ENCODE measurements around the gene PRDM11. TPM values are rescaled to one million over a fixed set of nuclear protein-coding genes. Genes with fewer than 3 reads are reported as not detected.

PRDM11 gene
- total RNA-seq, 2 donors from 2014 or later, result 4.4 to 7.9 TPM

GRCh38 chr11:45151362-45151982 lies 5.0 kb downstream of the PRDM11 start:
- H3K27ac ChIP-seq, result no peak overlapping the region
- DNase-seq (no peak), ATAC-seq (no peak)
- no peaks in the 10 kb centered on the region for H3K9me3 ChIP-seq
- no peak overlapping the region for H3K4me3 ChIP-seq
- H3K4me1 ChIP-seq, result peaks cover 12% of the 10 kb centered on the region
- intact Hi-C loops (cut with DNase I), result no loop called here
- no peak for TF ChIP-seq CTCF (IDR thresholded peaks at IDR 0.05)
- TF ChIP-seq POLR2A (IDR thresholded peaks at IDR 0.05), result no peak
- 80 to 85% methylated on average over 6 of the region's 6 CpGs for WGBS, 2 donors
- H3K27me3 ChIP-seq, result no peaks in the 10 kb centered on the region
- H3K36me3 ChIP-seq (replicated peaks in 1 of 2; ENCODE audit: insufficient read depth in 1 of 2, low read depth in 2 of 2), result no peaks in the 10 kb centered on the region

- Histone ChIP-seq H3K27me3 (no peaks in the 10 kb centered on the region), H3K4me1 (peaks cover 14% of the 10 kb centered on the region), H3K4me3 (no peak overlapping the region), H3K36me3 (replicated peaks in 1 of 2; ENCODE audit: insufficient read depth in 1 of 2, low read depth in 2 of 2) (no peaks in the 10 kb centered on the region), H3K9me3 (no peaks in the 10 kb centered on the region), H3K27ac (no peak overlapping the region)
- DNase-seq, result no peak
- ATAC-seq, result no peak
- intact Hi-C loops (cut with DNase I), result no loop called here
- TF ChIP-seq POLR2A (IDR thresholded peaks at IDR 0.05) (no peak), CTCF (IDR thresholded peaks at IDR 0.05) (no peak)
- WGBS, 2 donors, result 78 to 84% methylated on average over 12 to 14 of the region's 14 CpGs
Measured at GRCh38 chr11:45152740-45153595, 6.5 kb downstream of the PRDM11 start.

GRCh38 chr11:45154276-45154675 lies 7.8 kb downstream of the PRDM11 start:
- intact Hi-C loops (cut with DNase I), result no loop called here
- 92 to 99% methylated on average over 6 of the region's 6 CpGs for WGBS, 2 donors
- H3K4me3 ChIP-seq, result no peak overlapping the region
- H3K9me3 ChIP-seq, result no peaks in the 10 kb centered on the region
- H3K27me3 ChIP-seq, result no peaks in the 10 kb centered on the region
- peaks cover 17% of the 10 kb centered on the region for H3K4me1 ChIP-seq
- no peak for ATAC-seq
- no peak for TF ChIP-seq POLR2A (IDR thresholded peaks at IDR 0.05)
- H3K27ac ChIP-seq, result no peak overlapping the region
- no peaks in the 10 kb centered on the region for H3K36me3 ChIP-seq (replicated peaks in 1 of 2; ENCODE audit: insufficient read depth in 1 of 2, low read depth in 2 of 2)
- DNase-seq, result no peak

GRCh38 chr11:45155058-45155551 lies 8.7 kb downstream of the PRDM11 start:
- Histone ChIP-seq H3K4me1 (peaks cover 17% of the 10 kb centered on the region), H3K27ac (no peak overlapping the region), H3K9me3 (no peaks in the 10 kb centered on the region), H3K36me3 (replicated peaks in 1 of 2; ENCODE audit: insufficient read depth in 1 of 2, low read depth in 2 of 2) (no peaks in the 10 kb centered on the region), H3K27me3 (no peaks in the 10 kb centered on the region), H3K4me3 (no peak overlapping the region)
- intact Hi-C loops (cut with DNase I), result no loop called here
- DNase-seq (no peak), ATAC-seq (no peak)
- TF ChIP-seq POLR2A (IDR thresholded peaks at IDR 0.05) (no peak), CTCF (IDR thresholded peaks at IDR 0.05) (no peak)
- 72 to 79% methylated on average over 11 of the region's 11 CpGs for WGBS, 2 donors

- Histone ChIP-seq H3K27ac (no peak overlapping the region), H3K36me3 (replicated peaks in 1 of 2; ENCODE audit: insufficient read depth in 1 of 2, low read depth in 2 of 2) (no peaks in the 10 kb centered on the region), H3K9me3 (no peaks in the 10 kb centered on the region), H3K4me1 (peaks cover 18% of the 10 kb centered on the region), H3K27me3 (no peaks in the 10 kb centered on the region), H3K4me3 (no peak overlapping the region)
- WGBS, 2 donors, result 80 to 90% methylated on average over 4 of the region's 4 CpGs
- TF ChIP-seq CTCF (IDR thresholded peaks at IDR 0.05) (no peak), POLR2A (IDR thresholded peaks at IDR 0.05) (no peak)
- intact Hi-C loops (cut with DNase I), result no loop called here
- no peak for DNase-seq
- ATAC-seq, result no peak
Measured at GRCh38 chr11:45155627-45156180, 9.3 kb downstream of the PRDM11 start.

Data from body of pancreas (tissue), 4 donors.